GM23338 (cell line): ENCODE measurements around the gene PI4K2A. TPM values are rescaled to one million over a fixed set of nuclear protein-coding genes. Genes with fewer than 3 reads are reported as not detected.

ENCODE experiments used
- CREB1 ChIP-seq: fragments of 250-450 bp; sonication (Bioruptor Pico); IDR thresholded peaks from 2 replicates; pipeline ENCODE4 v1.5.0; 2020; ENCODE audit warnings: low read depth, mild to moderate bottlenecking, moderate library complexity
- EZH2 ChIP-seq: fragments of 200-600 bp; sonication (generic); IDR thresholded peaks from one replicate; pipeline ENCODE4 v1.8.0; 2017; ENCODE audit warnings: antibody characterized with exemption, mild to moderate bottlenecking, low read depth; ENCODE audit not compliant: unreplicated experiment
- EZH2phosphoT487 ChIP-seq: fragments of 200-600 bp; sonication (generic); IDR thresholded peaks from one replicate; pipeline ENCODE4 v1.8.1; 2018; ENCODE audit warnings: antibody characterized with exemption; ENCODE audit not compliant: unreplicated experiment
- NANOG ChIP-seq: IDR thresholded peaks from 2 replicates; pipeline ENCODE4 v1.6.1; 2016; ENCODE audit warnings: antibody characterized with exemption, borderline replicate concordance
- POLR2AphosphoS5 ChIP-seq: IDR thresholded peaks from 2 replicates; pipeline ENCODE4 v1.6.1; 2016; ENCODE audit warnings: antibody characterized with exemption, low read depth
- STAT1 ChIP-seq: IDR thresholded peaks from one replicate; pipeline ENCODE4 v1.6.1; 2016; ENCODE audit warnings: antibody characterized with exemption; ENCODE audit not compliant: unreplicated experiment
- ZNF331 ChIP-seq: fragments of 250-450 bp; sonication (Bioruptor Pico); IDR thresholded peaks from 2 replicates; pipeline ENCODE4 v1.5.0; 2020; ENCODE audit warnings: low read depth, mild to moderate bottlenecking, moderate library complexity
- polyA plus RNA-seq: library from polyadenylated mRNA; unstranded; fragments of >200 nt; fragmentation: Nextera tagmentation; extraction: Ambion mirVana; gene quantifications from 2 replicates; pipeline ENCODE4 v1.2.1, GENCODE V29; 2016
- total RNA-seq: library from RNA; depleted of rRNA; stranded (reverse); fragments of >200 nt; shearing (Covaris generic); gene quantifications from 2 replicates; pipeline ENCODE4 v1.2.3, GENCODE V29; 2014
- TF ChIP-seq, protein P1 (sequence below): fragments of 250-450 bp; sonication (Bioruptor Pico); IDR thresholded peaks from 2 replicates; pipeline ENCODE4 v1.5.0; 2020; ENCODE audit warnings: mild to moderate bottlenecking, moderate library complexity
- TF ChIP-seq, protein P2 (sequence below): IDR thresholded peaks from one replicate; pipeline ENCODE4 v1.6.1; 2018; ENCODE audit warnings: antibody characterized with exemption; ENCODE audit not compliant: unreplicated experiment

The PI4K2A gene
- total and polyA plus RNA-seq, 2 experiments from 2014 or later = 8.1 to 29.2 TPM

DNA sequence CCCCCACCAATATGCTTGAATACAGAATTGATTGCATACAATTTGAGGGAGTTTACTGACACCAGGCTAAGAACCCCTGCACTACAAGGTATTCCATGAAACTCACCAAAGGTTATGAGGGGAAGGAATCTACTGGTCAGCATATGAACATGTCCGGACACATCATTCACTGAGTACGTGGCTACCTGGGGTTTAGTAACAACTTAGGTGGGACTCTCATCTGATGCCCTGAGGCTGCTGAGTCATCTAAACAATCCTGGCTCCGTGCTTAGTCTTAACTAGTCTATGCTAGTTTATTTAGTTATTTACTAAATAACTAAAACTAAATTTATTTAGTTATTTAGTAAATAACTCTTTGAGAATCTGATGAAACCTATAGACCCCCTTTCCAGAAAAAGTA lies 11.3 kb downstream of the PI4K2A start (continued):
- TF ChIP-seq, protein P1, sequence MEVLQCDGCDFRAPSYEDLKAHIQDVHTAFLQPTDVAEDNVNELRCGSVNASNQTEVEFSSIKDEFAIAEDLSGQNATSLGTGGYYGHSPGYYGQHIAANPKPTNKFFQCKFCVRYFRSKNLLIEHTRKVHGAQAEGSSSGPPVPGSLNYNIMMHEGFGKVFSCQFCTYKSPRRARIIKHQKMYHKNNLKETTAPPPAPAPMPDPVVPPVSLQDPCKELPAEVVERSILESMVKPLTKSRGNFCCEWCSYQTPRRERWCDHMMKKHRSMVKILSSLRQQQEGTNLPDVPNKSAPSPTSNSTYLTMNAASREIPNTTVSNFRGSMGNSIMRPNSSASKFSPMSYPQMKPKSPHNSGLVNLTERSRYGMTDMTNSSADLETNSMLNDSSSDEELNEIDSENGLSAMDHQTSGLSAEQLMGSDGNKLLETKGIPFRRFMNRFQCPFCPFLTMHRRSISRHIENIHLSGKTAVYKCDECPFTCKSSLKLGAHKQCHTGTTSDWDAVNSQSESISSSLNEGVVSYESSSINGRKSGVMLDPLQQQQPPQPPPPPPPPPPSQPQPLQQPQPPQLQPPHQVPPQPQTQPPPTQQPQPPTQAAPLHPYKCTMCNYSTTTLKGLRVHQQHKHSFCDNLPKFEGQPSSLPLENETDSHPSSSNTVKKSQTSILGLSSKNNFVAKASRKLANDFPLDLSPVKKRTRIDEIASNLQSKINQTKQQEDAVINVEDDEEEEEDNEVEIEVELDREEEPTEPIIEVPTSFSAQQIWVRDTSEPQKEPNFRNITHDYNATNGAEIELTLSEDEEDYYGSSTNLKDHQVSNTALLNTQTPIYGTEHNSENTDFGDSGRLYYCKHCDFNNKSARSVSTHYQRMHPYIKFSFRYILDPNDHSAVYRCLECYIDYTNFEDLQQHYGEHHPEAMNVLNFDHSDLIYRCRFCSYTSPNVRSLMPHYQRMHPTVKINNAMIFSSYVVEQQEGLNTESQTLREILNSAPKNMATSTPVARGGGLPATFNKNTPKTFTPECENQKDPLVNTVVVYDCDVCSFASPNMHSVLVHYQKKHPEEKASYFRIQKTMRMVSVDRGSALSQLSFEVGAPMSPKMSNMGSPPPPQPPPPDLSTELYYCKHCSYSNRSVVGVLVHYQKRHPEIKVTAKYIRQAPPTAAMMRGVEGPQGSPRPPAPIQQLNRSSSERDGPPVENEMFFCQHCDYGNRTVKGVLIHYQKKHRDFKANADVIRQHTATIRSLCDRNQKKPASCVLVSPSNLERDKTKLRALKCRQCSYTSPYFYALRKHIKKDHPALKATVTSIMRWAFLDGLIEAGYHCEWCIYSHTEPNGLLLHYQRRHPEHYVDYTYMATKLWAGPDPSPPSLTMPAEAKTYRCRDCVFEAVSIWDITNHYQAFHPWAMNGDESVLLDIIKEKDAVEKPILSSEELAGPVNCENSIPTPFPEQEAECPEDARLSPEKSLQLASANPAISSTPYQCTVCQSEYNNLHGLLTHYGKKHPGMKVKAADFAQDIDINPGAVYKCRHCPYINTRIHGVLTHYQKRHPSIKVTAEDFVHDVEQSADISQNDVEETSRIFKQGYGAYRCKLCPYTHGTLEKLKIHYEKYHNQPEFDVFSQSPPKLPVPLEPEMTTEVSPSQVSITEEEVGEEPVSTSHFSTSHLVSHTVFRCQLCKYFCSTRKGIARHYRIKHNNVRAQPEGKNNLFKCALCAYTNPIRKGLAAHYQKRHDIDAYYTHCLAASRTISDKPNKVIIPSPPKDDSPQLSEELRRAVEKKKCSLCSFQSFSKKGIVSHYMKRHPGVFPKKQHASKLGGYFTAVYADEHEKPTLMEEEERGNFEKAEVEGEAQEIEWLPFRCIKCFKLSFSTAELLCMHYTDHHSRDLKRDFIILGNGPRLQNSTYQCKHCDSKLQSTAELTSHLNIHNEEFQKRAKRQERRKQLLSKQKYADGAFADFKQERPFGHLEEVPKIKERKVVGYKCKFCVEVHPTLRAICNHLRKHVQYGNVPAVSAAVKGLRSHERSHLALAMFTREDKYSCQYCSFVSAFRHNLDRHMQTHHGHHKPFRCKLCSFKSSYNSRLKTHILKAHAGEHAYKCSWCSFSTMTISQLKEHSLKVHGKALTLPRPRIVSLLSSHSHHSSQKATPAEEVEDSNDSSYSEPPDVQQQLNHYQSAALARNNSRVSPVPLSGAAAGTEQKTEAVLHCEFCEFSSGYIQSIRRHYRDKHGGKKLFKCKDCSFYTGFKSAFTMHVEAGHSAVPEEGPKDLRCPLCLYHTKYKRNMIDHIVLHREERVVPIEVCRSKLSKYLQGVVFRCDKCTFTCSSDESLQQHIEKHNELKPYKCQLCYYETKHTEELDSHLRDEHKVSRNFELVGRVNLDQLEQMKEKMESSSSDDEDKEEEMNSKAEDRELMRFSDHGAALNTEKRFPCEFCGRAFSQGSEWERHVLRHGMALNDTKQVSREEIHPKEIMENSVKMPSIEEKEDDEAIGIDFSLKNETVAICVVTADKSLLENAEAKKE = no peak
- TF ChIP-seq STAT1 (no peak), NANOG (no peak), EZH2 (no peak), POLR2AphosphoS5 (no peak), CREB1 (no peak), EZH2phosphoT487 (no peak), ZNF331 (CRISPR knock-in tag) (no peak)
- TF ChIP-seq, protein P2, sequence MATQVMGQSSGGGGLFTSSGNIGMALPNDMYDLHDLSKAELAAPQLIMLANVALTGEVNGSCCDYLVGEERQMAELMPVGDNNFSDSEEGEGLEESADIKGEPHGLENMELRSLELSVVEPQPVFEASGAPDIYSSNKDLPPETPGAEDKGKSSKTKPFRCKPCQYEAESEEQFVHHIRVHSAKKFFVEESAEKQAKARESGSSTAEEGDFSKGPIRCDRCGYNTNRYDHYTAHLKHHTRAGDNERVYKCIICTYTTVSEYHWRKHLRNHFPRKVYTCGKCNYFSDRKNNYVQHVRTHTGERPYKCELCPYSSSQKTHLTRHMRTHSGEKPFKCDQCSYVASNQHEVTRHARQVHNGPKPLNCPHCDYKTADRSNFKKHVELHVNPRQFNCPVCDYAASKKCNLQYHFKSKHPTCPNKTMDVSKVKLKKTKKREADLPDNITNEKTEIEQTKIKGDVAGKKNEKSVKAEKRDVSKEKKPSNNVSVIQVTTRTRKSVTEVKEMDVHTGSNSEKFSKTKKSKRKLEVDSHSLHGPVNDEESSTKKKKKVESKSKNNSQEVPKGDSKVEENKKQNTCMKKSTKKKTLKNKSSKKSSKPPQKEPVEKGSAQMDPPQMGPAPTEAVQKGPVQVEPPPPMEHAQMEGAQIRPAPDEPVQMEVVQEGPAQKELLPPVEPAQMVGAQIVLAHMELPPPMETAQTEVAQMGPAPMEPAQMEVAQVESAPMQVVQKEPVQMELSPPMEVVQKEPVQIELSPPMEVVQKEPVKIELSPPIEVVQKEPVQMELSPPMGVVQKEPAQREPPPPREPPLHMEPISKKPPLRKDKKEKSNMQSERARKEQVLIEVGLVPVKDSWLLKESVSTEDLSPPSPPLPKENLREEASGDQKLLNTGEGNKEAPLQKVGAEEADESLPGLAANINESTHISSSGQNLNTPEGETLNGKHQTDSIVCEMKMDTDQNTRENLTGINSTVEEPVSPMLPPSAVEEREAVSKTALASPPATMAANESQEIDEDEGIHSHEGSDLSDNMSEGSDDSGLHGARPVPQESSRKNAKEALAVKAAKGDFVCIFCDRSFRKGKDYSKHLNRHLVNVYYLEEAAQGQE = no peak
